CD4-positive, alpha-beta T cell treated with Interleukin-15 for 4 hours (primary cell): Measurements from ENCODE around the gene SNRPA.
"Not testable (repeated sequence)": the region's sequence is repeated elsewhere in the genome, so short reads cannot be mapped to it uniquely, and the experiment has no call there.

Experiments used
- DNase-seq: peaks from one replicate; pipeline ENCODE4 v3.0.0-alpha.2; 2020; ENCODE audit warnings: low spot score

The SNRPA gene

GRCh38 chr19:40745402-40745780 lies 5.6 kb upstream of the SNRPA start:
- DNase-seq: no peak

GRCh38 chr19:40747536-40747935 lies 3.5 kb upstream of the SNRPA start:
- no peak for DNase-seq

- peak; percentile 100 for DNase-seq
Measured at GRCh38 chr19:40750058-40750873, 737 bp upstream of the SNRPA start, which contains the start of gene ACTMAP. ACTMAP (minus strand) TSS chr19:40750477; CDS start chr19:40749803, 674 bp downstream.

GRCh38 chr19:40752257-40752781 lies 1.3 kb downstream of the SNRPA start:
- DNase-seq: no peak

GRCh38 chr19:40754611-40755247 lies 3.7 kb downstream of the SNRPA start:
- peak; percentile 19 for DNase-seq

- DNase-seq: no peak
Measured at GRCh38 chr19:40755248-40755624, 4.2 kb downstream of the SNRPA start.

- no peak for DNase-seq
Measured at GRCh38 chr19:40755791-40756190, 4.8 kb downstream of the SNRPA start.

- DNase-seq: peak; percentile 46
Measured at GRCh38 chr19:40756502-40757110, 5.6 kb downstream of the SNRPA start.

GRCh38 chr19:40758491-40758890 lies 7.5 kb downstream of the SNRPA start:
- DNase-seq: no peak

GRCh38 chr19:40759352-40759751 lies 8.3 kb downstream of the SNRPA start:
- DNase-seq: no peak

GRCh38 chr19:40762754-40763470 lies 11.9 kb downstream of the SNRPA start:
- no peak for DNase-seq

- DNase-seq: no peak
Measured at GRCh38 chr19:40763526-40763925, 12.5 kb downstream of the SNRPA start.

- DNase-seq: no peak
Measured at GRCh38 chr19:40763963-40764362, 13.0 kb downstream of the SNRPA start.

GRCh38 chr19:40766385-40766784 lies 15.4 kb downstream of the SNRPA start:
- DNase-seq: not testable (repeated sequence)

GRCh38 chr19:40768869-40769268 lies 17.9 kb downstream of the SNRPA start:
- DNase-seq: no peak

GRCh38 chr19:40771101-40771862 lies 20.3 kb downstream of the SNRPA start:
- not testable (repeated sequence) for DNase-seq

GRCh38 chr19:40774916-40775631 lies 24.1 kb downstream of the SNRPA start, which contains the start of gene MIA:
MIA (plus strand) TSS chr19:40775521; CDS start chr19:40775543, 22 bp downstream.
- no peak for DNase-seq

GRCh38 chr19:40775632-40776022 lies 24.6 kb downstream of the SNRPA start:
- DNase-seq: no peak

- DNase-seq: no peak
Measured at GRCh38 chr19:40776364-40776763, 25.4 kb downstream of the SNRPA start.

- DNase-seq: peak; percentile 94
Measured at GRCh38 chr19:40776932-40777644, 26.1 kb downstream of the SNRPA start.
